LNCaP clone FGC (cell line): ENCODE measurements around the gene TMEM132C.

Experiments
- DNase-seq: peaks from one replicate; pipeline ENCODE4 v3.0.0-alpha.2; 2011; ENCODE audit warnings: low read depth
- H3K4me3 ChIP-seq: 2 replicates; pipeline ENCODE4 v1.5.1; 2011; ENCODE audit warnings: mild to moderate bottlenecking, low read depth, low read length, control low read depth
- CTCF ChIP-seq: IDR thresholded peaks from 2 replicates; pipeline ENCODE4 v1.5.1; 2012; ENCODE audit warnings: mild to moderate bottlenecking; ENCODE audit not compliant: control insufficient read depth, insufficient read depth; ENCODE audit errors: extremely low read depth

The TMEM132C gene

GRCh38 chr12:128606051-128606450 lies 339.1 kb downstream of the TMEM132C start:
- no peak for TF ChIP-seq CTCF
- H3K4me3 ChIP-seq = no peak overlapping the region
- DNase-seq = no peak

GRCh38 chr12:128606538-128606937 lies 339.6 kb downstream of the TMEM132C start:
- H3K4me3 ChIP-seq = no peak overlapping the region
- no peak for TF ChIP-seq CTCF
- DNase-seq = no peak

DNA sequence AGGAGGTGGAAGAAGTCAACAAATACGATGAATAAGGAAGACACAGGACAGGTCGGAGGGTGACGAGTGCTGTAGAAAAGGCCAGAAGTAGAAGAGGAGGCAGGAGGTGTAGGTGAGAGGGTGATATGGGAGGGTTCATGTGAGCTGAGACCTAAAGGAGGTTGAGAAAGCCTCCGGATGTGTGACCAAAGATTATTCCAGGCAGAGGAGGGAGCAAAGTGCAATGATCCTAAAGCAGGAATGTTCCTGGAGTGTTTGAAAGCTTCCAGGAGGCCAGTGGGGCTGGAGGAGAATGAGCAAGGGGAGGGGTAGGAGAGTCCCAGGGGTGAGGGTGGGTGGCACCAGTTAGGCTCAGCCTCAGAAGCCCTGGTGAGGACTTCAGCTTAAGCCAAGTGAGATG lies 340.0 kb downstream of the TMEM132C start:
- no peak for TF ChIP-seq CTCF
- no peak overlapping the region for H3K4me3 ChIP-seq
- DNase-seq = no peak

- no peak overlapping the region for H3K4me3 ChIP-seq
- no peak for DNase-seq
- no peak for TF ChIP-seq CTCF
These were observed 340.7 kb downstream of the TMEM132C start for GRCh38 chr12:128607641-128608040.

DNA sequence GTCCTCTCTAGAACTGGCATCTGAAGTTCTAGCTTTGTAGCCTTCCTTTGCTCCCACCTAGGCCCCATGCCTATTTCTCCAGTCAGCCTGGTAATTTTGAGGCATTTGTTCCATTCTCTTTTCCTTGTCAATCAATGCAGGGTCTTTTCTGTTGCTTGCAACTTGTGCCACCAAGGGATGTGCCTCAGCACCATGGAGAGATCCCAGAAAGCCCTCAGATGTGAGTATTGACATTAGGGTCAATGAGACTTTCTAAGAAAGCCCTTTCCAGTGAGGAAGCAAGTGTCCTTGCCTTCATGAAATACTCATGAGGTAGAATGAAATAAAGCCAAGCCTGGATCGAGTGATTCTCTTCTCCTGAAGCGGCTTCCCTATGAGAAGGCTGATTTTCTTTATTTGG lies 342.9 kb downstream of the TMEM132C start:
- TF ChIP-seq CTCF = no peak
- DNase-seq = no peak
- no peak overlapping the region for H3K4me3 ChIP-seq

DNA sequence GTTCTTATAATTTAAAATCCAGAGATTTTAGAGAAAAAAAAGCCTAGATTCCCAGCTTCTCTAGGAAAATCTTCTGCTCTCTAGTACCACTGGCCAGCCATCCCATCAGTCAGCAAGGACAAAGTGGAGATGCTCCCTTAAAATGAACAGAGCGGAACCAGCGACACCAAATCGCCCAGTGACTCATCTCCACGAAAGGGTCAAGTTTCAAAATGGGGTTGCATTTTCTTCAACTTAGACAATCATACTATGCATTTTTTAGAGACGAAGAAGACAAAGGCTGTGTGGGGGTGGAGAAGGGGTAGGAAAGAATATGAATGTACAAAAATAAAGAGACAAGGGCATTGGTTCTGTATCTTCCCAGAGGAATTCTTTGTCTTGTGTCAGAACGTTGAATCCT lies 344.8 kb downstream of the TMEM132C start:
- no peak overlapping the region for H3K4me3 ChIP-seq
- no peak for TF ChIP-seq CTCF
- DNase-seq = no peak

GRCh38 chr12:128612150-128612850 lies 345.3 kb downstream of the TMEM132C start:
- TF ChIP-seq CTCF = no peak
- no peak for DNase-seq
- H3K4me3 ChIP-seq = no peak overlapping the region
